HG03520 (cell line): Measurements from ENCODE around the gene CSDE1.

ENCODE experiments used
- ATAC-seq: cut with Tn5 transposase; IDR thresholded peaks from one replicate; pipeline ENCODE4 v1.9.1; 2021; ENCODE audit warnings: mild to moderate bottlenecking, moderate library complexity; ENCODE audit not compliant: unreplicated experiment

The CSDE1 gene

DNA sequence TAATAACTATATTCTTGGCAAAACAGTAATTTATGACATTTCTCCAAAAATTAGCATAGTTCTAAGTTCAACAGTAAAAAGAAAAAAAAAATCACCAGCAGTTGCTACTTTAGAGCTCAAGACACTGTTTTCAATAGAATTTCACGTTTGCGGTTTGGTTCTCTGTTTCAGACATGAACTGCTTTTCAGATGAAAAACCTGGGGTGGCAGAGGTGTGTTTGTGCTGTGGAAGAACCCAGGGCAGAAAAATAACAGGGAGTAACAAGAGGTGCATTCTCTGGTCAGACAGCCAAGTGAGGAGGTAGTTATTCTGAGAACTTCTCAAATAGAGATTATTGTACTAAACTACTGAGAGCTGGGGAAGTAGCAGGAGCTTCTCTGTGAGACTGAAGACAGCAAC is 50.2 kb downstream of the CSDE1 start:
- ATAC-seq = no peak

DNA sequence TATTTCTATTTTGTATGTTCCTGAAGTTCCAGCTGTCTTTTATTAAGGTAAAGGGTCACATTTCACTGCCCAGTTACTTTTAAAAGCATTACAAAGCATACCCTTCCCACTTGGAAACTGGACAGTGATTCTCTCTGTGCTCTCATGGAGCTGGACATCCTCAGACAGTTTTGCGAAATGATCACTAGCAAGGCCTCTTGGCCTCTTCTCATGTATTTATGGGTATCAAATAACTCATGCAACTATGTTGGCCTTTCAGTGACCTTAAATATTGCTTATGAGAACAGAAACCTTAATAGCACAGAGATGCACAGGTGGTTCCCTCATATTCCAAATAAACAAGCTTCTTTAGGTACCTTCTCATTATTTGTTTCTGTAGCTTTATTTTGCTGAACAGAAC is 54.5 kb downstream of the CSDE1 start:
- ATAC-seq = no peak

DNA sequence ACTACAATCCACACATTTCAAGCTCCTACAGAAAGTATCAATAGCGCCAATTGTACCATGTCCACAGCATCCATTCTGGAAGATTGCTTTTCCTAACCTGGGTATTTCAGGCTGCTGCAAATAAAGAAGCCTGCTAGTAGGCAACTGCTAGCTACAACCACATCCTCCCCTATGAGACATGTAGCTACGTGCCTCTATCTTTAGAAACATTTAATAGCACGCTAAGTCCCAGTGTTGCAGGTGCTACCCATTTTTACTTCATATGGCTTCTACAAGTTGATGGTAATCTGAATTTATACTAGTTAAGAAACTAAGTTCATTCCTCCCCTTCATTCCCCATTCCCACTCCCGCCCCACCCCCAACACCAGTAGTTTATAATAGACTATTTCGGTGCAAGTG is 55.0 kb downstream of the CSDE1 start:
- peak; percentile 63 for ATAC-seq

DNA sequence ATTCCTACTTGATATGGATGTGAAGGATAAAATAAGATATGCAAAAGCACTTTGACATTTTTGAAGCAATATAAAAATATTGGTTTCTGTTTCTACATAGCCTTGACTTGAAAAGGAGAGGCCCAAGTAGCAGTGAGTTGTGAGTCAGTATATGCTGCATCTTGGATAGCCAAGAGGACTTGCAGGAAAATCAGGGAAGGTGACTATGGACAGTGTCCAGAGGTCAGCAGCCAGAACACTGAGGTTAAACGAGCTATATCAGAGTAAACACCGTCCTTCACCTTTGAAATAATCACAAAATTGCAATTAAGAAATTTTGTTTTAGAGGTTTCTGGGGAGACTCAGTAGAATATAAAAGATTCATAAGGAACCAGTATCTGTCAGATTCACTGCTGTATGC is 55.9 kb downstream of the CSDE1 start:
- ATAC-seq = no peak

DNA sequence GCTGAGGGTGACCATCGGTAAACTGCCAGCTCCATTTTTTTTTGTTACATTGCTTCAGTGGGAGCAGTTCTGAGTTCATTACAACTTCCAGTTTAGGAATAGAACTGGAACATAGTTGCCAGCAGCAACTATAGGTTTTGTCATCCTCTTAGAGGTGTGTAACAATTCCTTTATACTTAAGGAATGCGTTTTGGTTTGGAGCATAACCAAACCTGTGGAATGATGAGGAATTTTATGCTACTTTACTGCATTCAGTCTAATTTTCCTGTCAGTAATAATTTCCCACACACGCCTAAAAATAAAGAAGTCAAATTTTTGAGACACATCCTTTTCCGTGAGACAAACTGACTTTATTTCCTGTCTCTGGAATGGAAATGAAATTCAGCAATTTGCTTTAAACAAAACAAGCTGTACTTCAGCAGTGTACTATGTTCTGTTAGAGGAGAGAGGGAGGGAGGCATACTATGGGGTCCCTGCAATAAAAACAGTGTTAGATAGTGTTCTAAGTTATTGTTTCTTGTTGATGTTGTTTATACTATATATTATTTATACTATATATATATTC is 57.7 kb downstream of the CSDE1 start:
- no peak for ATAC-seq

DNA sequence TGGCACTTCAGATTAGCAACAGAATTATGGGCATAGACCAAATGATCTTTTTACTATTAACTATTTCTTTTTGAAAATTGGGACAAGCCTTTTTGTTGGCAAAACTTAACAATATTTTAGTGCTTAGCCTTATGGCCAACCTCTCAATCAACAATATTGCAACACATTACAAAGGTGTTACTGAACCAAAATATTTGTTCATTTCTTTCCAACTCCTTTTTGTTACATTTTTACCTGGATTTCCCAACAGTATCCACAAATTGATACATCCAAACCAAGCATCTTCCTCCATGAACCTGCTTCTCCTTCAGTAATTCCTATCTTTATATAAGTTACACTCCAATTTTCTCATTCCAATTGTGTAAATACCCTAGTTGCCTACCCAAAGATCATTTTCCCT is 61.0 kb downstream of the CSDE1 start:
- ATAC-seq = no peak

DNA sequence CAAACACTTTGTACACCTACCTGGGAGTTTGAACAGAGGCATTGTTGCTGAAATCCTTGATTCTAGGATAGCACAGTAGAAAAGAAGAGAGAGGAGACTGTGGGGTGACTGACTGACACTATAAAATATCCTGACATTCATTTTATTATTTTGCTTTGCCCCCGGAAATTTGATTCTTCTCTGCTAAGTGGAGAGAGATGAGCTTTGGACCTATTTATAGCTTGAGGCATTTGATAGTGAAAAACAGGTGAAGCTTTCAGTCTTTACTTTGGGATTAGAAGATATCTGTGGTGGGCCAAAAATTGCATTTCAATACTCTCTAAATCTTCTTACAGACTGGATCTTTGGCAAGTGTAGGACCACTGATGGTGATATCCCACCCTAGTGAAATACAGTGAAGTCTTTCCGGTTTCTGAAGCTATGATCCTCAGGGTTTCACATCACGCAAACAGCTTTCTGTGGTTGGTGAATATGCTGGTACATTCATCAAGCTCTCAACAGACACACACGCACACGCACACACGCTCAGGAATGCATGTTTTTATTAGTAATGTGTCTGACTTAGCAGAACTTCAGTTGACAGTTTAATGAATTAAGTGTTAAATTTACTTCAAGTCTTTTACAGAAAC is 62.2 kb downstream of the CSDE1 start, which contains the start of gene AMPD1:
TSS of gene AMPD1 (minus strand) at position 117 of the 629 bp plus-strand sequence. CDS start at position 42, 75 bp downstream.
- ATAC-seq = no peak

DNA sequence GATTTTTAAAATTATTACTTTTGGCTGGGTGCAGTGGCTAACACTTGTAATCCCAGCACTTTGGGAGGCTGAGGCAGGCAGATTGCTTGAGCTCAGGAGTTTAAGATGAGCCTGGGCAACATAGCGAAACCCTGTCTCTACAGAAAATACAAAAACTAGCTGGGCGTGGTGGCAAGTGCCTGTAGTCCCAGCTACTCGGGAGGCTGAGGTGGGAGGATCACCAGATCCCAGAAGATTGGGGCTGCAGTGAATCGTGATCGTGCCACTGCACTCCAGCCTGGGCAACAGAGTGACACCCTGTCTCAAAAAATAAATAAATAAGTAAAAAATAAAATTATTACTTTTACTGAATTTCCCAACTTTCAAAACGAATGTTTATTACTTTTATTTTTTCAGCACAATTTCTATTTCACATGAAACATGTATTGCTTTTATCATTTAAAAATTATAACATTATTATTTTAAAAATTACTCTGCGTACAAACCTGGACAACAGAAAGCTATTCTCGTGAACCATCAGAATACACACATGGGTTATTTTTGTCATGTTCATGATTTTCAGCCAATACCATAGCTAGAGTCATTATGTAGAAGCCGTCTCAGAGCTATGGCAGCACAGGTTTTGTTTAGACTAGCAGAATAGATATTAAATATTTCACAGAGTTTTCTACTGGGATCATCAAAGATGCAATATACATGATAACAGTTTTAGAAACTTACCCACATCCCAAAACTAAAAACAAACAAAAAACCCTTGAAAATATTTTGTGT is 63.1 kb downstream of the CSDE1 start:
- ATAC-seq = no peak

DNA sequence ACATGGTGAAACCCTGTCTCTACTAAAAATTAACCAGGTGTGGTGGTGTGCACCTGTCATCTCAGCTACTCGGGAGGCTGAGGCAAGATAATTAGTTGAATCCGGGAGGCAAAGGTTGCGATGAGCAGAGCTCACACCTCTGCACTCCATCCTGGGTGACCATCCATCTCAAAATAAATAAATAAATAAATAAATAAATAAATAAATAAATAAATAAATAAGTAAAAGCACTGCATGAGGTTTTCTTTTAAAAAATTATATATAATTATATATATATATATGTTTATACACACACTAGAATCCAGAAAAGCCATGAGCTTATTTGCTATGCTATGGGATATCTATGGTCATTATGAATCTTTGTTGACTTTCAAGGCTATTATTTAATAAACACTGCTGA is 64.8 kb downstream of the CSDE1 start:
- ATAC-seq = no peak

DNA sequence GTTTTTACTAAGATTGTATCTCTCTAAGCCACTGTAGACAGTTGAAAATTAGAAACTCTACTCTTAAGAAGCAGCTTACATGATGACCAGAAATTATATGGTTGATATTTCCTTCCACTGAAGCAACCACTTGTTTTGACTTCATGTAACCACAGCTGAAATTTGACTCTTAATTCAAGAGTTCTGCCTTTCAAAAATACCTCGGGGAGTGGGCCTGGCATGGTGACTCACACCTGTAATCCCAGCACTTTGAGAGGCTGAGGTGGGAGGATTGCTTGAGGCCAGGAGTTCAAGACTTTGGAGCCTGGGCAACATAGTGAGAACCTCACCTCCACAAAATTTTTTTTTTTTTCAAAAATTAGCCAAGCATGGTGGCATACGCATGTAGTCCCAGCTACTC is 66.7 kb downstream of the CSDE1 start:
- no peak for ATAC-seq

DNA sequence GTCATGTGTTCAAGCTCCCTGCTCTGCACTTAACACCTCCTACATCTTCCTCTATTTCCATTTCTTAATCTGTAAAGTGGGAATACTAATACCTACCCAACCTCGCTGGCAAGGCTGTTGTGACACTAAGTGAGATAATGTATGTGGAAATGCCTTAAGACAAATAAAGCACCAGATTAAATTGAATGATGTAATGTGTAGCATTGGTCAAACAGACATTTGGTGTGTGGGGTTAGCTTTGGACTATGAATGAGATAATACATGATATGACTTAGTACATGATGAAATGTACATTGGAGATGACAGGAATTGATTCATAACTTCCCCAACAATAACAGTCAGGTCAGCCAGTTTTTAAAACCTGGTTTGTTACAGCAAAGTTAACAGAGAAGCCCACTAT is 67.6 kb downstream of the CSDE1 start:
- ATAC-seq = no peak

DNA sequence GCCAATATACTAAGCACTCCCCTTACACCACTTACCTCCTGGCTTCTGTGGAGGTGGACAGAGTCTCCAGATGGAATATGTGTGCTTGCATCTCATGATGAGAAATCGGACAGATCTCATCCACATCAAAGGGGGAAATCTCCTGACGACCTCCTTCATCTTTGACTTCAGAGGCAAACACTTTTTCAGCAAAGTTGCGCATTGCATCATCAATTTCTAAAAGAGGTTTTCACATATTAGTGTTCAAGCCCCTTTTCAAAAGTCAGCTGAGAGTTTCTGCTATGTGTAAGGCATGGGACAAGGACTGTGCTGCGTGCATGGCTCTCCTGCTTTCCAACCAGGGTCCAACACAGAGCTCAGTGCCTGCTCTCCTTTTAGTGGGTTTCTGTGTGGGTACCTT is 69.3 kb downstream of the CSDE1 start:
- no peak for ATAC-seq

DNA sequence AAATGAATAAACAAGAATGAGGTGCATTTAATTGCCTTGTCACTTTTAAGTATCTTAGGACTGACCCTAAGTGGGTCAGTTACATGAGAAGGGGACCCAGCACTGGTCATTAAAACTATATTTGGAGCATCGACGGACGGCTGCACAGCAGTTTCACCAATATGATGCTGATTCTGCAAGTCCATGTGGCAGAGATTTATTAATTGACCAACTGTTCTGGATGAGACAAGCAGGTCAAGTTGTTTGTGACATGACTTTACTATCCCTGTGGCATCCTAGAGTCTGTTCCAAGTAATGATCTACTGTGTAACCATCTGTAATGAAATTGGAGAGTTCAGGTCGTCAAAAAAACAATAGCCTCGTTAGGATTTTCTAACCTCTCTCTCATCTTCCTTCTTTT is 71.9 kb downstream of the CSDE1 start:
- ATAC-seq = no peak

DNA sequence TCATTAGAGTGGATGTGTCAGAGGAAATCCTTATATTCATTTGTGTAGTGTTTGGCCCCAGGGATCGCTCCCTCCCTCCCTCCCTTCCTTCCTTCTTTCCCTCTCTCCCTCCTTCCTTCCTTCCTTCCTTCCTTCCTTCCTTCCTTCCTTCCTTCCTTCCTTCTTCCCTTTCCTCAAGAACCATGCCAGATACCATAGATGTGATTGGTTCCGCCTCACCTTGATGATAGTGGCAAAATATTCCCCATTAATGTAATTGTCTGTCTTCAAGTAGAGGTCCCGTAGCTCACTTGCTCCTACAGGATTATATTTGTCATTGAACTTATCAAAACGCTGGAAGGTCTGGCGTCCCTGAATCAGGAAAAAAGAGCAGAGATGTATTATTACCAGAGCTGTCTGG is 80.1 kb downstream of the CSDE1 start:
- ATAC-seq = no peak

DNA sequence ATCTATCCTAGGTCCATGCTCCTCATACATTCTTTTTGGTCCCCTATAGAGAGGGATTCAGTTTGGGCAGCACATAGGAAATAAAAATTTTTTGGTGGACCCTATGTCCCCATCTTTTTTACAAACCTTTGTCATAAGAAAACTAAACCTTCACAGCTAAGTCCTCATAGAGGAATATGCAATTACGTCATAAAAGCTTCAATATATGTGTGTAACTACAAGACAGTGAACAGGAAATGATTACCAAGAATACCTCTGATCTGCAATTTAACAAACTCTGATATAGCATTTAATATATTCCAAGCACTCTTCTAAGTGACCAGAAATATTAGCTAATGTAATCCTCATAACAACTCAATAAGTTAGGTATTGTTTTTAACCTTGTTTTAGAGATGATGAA is 81.7 kb downstream of the CSDE1 start:
- ATAC-seq = no peak

DNA sequence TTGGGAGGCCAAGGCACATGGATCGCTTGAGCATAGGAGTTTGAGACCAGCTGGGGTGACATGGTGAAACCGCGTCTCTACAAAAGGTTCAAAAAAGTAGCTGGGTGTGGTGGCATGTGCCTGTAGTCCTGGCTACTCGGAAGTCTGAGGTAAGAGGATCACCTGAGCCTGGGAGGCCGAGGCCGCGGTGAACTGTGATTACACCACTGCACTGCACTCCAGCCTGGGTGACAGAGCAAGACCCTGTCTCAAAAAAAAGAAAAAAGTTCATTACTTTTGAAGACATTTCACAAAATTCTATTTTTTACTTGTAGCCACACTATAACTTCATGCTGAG is 85.9 kb downstream of the CSDE1 start:
- ATAC-seq = no peak

DNA sequence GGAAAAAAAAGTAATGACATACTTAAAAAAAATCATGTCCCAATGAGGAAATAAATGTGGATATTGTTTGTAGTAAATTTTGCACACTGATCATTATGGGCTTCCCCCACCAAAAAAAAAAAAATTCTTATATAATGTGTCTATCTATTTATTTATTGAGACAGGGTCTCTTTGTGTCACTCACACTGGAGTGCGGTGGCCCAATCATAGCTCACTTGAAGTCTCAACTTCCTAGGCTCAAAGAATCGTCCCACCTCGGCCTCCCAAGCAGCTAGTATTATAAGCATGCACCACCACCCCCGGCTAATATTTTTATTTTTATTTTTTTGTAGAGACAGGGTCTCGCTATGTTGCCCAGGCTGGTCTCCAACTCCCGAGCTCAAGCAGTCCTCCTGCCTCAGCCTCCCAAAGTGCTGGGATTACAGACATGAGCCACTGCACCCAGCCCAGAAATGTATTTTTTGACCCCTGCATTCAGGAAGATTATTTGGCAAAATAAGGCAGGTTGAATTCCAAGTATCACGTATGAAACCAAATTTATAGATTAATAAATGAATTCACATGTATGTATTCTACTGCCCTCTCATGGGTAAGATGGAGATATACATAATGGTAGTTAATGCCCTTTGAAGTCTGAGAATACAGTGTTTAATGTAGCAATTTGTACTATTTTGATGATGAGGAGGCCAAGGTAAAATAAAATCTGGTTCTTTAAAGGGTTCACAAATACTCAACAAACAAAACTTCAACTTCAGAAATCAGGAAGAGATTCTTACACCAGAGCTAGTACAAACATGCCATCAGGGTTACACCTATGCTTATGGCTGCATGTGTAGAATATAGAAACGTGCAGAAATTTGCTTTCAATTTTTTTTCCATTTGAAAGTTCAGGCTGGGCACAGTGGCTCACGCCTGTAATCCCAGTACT is 86.5 kb downstream of the CSDE1 start:
- ATAC-seq = no peak

DNA sequence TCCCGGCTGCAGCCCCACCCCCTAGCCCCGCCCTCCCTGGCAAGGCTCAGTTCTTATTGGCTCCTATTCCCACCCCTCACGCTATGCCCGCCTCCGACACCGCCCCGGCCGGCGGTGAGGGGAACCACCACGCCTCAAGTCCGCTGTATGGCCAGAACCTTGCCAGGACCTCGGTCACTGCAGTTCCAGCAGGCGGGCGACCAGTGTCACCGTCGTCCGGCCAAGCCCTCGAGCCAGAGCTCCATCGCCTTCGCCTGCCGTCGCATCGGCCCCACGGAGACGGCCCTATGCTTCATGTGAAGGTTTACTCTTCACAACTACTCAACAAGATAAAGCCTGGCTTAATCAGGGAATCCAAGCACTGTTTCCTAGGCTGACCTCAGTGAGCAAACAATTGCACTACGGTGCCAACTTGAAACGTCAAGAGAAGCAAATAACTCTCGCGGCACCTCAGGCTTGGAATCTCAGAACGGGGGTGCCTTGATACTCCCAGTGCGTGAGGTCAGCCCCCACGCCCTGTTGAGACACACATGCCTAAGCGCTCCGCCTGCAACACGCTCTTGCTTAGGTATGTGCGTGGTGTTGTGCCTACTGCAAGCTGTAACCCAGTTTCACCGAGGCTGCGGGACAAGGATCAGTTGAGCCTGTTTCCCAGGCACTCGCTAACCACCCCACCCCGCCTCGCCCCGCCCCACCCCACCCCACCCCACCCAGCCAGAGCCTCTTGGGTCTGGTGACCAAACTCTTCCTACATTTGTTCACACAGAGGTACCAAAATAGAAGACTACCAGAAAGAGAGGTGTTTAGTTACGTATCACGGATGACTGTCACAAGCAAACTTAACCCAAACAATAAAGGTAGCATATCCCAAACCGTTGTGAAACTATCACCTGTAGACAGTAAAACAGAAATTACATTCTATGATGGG is 87.4 kb downstream of the CSDE1 start:
- ATAC-seq = peak; percentile 97

DNA sequence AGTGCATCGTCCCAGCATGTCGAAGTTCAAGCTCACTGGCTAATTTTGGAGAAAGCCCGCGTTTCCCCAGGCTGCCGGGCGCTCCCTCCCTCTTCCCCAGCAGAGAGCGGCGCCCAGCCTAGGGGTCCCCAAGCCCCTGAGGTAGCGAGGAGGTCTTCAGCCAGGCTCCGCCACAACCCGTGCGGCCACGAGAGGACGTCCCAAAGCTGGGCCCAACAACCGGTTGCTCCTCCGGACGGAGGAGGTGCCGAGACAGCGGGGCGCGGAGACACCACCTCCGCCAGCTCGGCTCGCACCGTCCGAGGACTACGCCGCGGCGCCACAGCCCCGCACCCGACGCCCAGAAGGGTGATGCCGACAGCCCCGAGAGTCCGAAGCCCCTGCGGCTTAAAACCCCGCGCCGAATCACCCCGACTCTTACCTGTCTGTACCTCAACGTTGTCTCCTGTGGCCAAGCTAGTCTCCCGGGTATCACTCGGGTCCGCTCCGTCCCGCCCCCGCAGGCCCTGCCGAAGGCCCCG is 88.2 kb downstream of the CSDE1 start, which contains the start of gene DENND2C:
TSS of gene DENND2C (minus strand) at position 488 of the 521 bp plus-strand sequence. CDS start 44,065 bp downstream, outside the sequence.
- ATAC-seq = peak; percentile 47
